GM12892 (cell line): ENCODE measurements around the gene STRA6.

Experiments
- POLR2AphosphoS5 ChIP-seq: IDR thresholded peaks from 2 replicates; pipeline ENCODE4 v1.6.1; 2011; ENCODE audit warnings: low read depth, low read length, control low read depth
- TAF1 ChIP-seq: IDR thresholded peaks from 2 replicates; pipeline ENCODE4 v1.6.1; 2011; ENCODE audit warnings: low read depth, mild to moderate bottlenecking, control low read depth, low read length, borderline replicate concordance

DNA sequence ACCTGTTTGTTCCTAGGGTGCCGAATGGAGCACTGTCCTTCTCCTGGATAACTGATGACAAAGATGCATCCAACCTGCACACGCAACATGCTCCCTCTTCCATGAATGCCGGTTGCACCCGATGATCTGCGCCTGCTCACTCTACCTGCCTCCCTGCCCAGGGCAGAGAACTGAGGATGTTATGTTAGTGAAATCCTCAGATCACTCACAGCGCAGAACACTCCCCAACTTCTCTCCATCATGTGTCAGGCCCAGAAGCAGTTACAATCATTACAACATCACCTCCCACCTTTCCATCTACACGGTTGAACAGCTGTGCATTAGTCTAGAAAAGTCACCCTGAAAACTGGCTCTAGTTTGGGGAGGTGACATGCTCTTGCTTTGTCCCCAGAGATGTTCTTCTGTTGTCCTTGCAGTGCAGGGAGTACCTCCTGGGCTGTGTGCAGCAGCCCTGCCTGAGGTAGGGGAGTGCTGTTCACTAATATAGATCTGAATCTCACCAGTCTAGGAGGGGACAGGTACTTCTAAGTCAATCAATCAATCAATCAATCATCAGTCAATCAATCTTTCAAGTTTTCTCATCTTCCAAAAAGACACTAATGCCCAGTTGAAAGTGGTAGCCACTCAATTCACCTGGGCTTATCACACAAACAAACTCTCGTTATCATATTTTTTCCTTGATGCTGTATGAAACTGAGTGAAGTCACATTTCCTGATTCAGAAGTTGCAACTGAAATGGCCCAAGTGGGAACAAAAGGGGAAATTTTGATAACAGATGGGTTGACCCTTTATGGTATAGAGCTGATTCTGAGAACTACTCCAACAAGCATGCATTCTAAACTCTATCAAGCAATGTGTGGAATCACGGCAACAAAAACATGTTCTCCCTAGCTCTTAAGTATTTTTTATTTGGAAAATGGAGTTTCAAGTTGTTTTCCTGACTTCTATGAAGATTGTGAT is 44.4 kb downstream of the STRA6 start:
- no peak for TF ChIP-seq POLR2AphosphoS5
- no peak for TF ChIP-seq TAF1
